PC-9 (cell line): ENCODE measurements around the gene CLDN6. TPM values are rescaled to one million over a fixed set of nuclear protein-coding genes. Genes with fewer than 3 reads are reported as not detected.

ENCODE experiments used
- BruUV-seq: library from RNA; stranded (reverse); fragments of 400-500 nt; replicated peaks from 2 replicates; lab custom pipeline; 2021; lab: Mats Ljungman, UMichigan
- CTCF ChIA-PET: fragments of 300-600 bp; sonication (Branson Sonifier 250); formaldehyde crosslinking; loops from one replicate; lab custom pipeline; 2022; ENCODE audit warnings: antibody characterized with exemption; lab: Charles Lee
- POLR2A ChIA-PET: fragments of 300-600 bp; sonication (Branson Sonifier 250); formaldehyde crosslinking; loops from one replicate; lab custom pipeline; 2022; ENCODE audit warnings: antibody characterized with exemption; ENCODE audit not compliant: unreplicated experiment; lab: Charles Lee
- DNase-seq, 2 experiments: peaks; one replicate each; pipeline versions ENCODE4 v3.0.0 to v3.0.0-alpha.2; 2015 to 2022; ENCODE audit warnings: mixed read lengths in 1 of 2
- H2AFZ ChIP-seq: fragments of 200-600 bp; sonication (generic); 2 replicates; pipeline ENCODE4 v1.8.1; 2017; ENCODE audit warnings: antibody characterized with exemption
- H3F3A ChIP-seq: fragments of 200-600 bp; sonication (generic); 2 replicates; pipeline ENCODE4 v1.8.1; 2017; ENCODE audit warnings: antibody characterized with exemption, mild to moderate bottlenecking, low read depth; ENCODE audit not compliant: insufficient read depth
- H3K27ac ChIP-seq: fragments of 200-600 bp; sonication (generic); 2 replicates; pipeline ENCODE4 v1.6.1; 2016; ENCODE audit warnings: mixed run types
- H3K27me3 ChIP-seq: fragments of 200-600 bp; sonication (generic); 2 replicates; pipeline ENCODE4 v1.6.1; 2016; ENCODE audit warnings: low read depth, mixed run types; ENCODE audit not compliant: insufficient read depth
- H3K36me3 ChIP-seq: fragments of 200-600 bp; sonication (generic); 2 replicates; pipeline ENCODE4 v1.6.1; 2016; ENCODE audit warnings: low read depth, mixed run types
- H3K4me1 ChIP-seq: fragments of 200-600 bp; sonication (generic); replicated peaks from 2 replicates; pipeline ENCODE4 v1.6.1; 2016; ENCODE audit warnings: mixed run types; ENCODE audit not compliant: insufficient read depth
- H3K4me2 ChIP-seq: fragments of 200-600 bp; sonication (generic); 2 replicates; pipeline ENCODE4 v1.6.1; 2017; ENCODE audit warnings: mixed run types
- H3K4me3 ChIP-seq: fragments of 200-600 bp; sonication (generic); 2 replicates; pipeline ENCODE4 v1.6.1; 2016; ENCODE audit warnings: mixed run types
- H3K79me2 ChIP-seq: fragments of 200-600 bp; sonication (generic); 2 replicates; pipeline ENCODE4 v1.6.1; 2017; ENCODE audit warnings: low read depth, mixed run types
- H3K9me2 ChIP-seq: fragments of 200-600 bp; sonication (generic); 2 replicates; pipeline ENCODE4 v1.8.1; 2017; ENCODE audit warnings: mild to moderate bottlenecking; ENCODE audit not compliant: insufficient read depth
- H3K9me3 ChIP-seq: fragments of 200-600 bp; sonication (generic); 2 replicates; pipeline ENCODE4 v1.8.1; 2016; ENCODE audit warnings: low read depth; ENCODE audit not compliant: insufficient read depth
- H4K20me1 ChIP-seq: fragments of 200-600 bp; sonication (generic); 2 replicates; pipeline ENCODE4 v1.8.1; 2017; ENCODE audit not compliant: insufficient read depth
- EZH2 ChIP-seq: fragments of 200-600 bp; sonication (generic); IDR thresholded peaks from 2 replicates; pipeline ENCODE4 v1.8.0; 2017; ENCODE audit warnings: antibody characterized with exemption, low read depth
- intact Hi-C: fragments of 100-400 bp; cut with micrococcal nuclease; formaldehyde crosslinking; loops from one replicate; pipeline ENCODE4 v1.10.0; 2022; ENCODE audit not compliant: unreplicated experiment
- total RNA-seq: library from RNA; stranded (reverse); gene quantifications from 2 replicates; pipeline ENCODE4 v1.2.3, GENCODE V29; 2021
- TF ChIP-seq, protein P1 (sequence below): fragments of 200-600 bp; sonication (generic); conservative IDR thresholded peaks from 2 replicates; pipeline ENCODE4 v1.6.1; 2017; ENCODE audit warnings: mixed run types, antibody characterized with exemption, mild to moderate bottlenecking, moderate library complexity

The CLDN6 gene
- total RNA-seq, 1 experiment from 2014 or later, result 0.26 TPM

GRCh38 chr16:3030222-3031212 lies 12.5 kb upstream of the CLDN6 start:
- Histone ChIP-seq H3K27ac (peak overlapping the region; percentile 9; the same call in 1 of the 2 replicates), H3K27me3 (no peaks in the 10 kb centered on the region), H3F3A (peaks cover 52% of the 10 kb centered on the region), H3K4me2 (peak overlapping the region; percentile 65), H3K9me2 (no peaks in the 10 kb centered on the region), H4K20me1 (peaks cover 11% of the 10 kb centered on the region; the same call in 1 of the 2 replicates), H3K9me3 (no peaks in the 10 kb centered on the region), H3K4me3 (no peak overlapping the region), H3K36me3 (0 out of 2 replicates have a peak, but pooled peaks cover 3% of the 10 kb centered on the region), H2AFZ (no peak overlapping the region), H3K4me1 (peaks cover 30% of the 10 kb centered on the region), H3K79me2 (peaks cover 8% of the 10 kb centered on the region)
- intact Hi-C loops, result loop anchor here (1.0 kb wide), 1 partner anchor 29 kb away; no protein-coding TSS in a partner anchor
- no peak for DNase-seq
- POLR2A ChIA-PET, result interaction anchor here (0.6 kb wide), 1 partner anchor 8 kb away, joined by 4 read pairs; no protein-coding TSS in a partner anchor
- no TSS peak for BruUV-seq
- no peak for TF ChIP-seq EZH2
- TF ChIP-seq, protein P1, sequence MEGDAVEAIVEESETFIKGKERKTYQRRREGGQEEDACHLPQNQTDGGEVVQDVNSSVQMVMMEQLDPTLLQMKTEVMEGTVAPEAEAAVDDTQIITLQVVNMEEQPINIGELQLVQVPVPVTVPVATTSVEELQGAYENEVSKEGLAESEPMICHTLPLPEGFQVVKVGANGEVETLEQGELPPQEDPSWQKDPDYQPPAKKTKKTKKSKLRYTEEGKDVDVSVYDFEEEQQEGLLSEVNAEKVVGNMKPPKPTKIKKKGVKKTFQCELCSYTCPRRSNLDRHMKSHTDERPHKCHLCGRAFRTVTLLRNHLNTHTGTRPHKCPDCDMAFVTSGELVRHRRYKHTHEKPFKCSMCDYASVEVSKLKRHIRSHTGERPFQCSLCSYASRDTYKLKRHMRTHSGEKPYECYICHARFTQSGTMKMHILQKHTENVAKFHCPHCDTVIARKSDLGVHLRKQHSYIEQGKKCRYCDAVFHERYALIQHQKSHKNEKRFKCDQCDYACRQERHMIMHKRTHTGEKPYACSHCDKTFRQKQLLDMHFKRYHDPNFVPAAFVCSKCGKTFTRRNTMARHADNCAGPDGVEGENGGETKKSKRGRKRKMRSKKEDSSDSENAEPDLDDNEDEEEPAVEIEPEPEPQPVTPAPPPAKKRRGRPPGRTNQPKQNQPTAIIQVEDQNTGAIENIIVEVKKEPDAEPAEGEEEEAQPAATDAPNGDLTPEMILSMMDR, result no peak
- CTCF ChIA-PET, result interaction anchor here (0.6 to 2.5 kb wide), 6 partner anchors 9 to 99 kb away, joined by 3 to 16 read pairs (median 8); partner anchors contain the start of gene CLDN9

DNA sequence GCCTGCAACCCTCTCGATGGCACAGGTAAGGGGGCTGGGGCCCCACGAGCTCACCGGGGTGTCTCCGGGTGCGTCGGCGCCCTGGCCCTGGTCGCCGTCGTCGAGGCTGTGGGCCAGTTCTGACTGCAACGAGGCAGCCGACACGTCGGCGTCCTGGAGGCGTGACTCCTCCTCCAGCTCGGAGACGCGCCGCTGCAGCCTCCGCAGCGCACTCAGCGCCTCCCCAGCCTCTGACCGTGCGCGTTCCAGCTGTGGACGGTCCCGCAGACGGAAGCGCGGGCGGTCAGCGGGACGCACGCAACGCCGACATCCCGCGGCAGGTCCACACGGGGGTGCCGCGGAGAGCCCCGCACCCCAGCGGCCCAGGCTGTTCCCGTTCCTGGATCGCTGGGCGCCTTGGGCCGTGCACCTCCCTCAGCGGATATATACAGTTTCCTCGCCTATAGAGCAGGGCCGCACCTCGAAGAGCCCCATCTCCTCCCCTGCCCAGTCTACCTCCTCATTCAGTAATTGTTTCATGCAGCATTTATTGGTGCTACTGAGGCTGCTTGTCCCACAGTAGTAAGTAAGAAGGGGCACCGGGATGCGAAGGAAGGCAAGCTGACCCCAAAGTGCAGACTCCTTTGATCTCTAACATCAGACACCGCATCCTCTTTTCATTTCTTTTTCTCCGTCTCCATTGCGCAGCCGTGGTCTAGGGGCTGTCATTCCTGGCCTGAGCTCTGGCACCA lies 11.7 kb upstream of the CLDN6 start:
- intact Hi-C loops, result no loop called here
- no TSS peak for BruUV-seq

More for the DNA sequence above, 11.7 kb upstream of the CLDN6 start:
- Histone ChIP-seq H4K20me1 (peaks cover 11% of the 10 kb centered on the region; the same call in 1 of the 2 replicates), H3K9me2 (no peaks in the 10 kb centered on the region), H3K4me3 (no peak overlapping the region), H3K27me3 (no peaks in the 10 kb centered on the region), H2AFZ (no peak overlapping the region), H3F3A (peaks cover 54% of the 10 kb centered on the region), H3K9me3 (no peaks in the 10 kb centered on the region), H3K36me3 (0 out of 2 replicates have a peak, but pooled peaks cover 2% of the 10 kb centered on the region), H3K79me2 (peaks cover 8% of the 10 kb centered on the region), H3K4me2 (no peak overlapping the region), H3K4me1 (peaks cover 30% of the 10 kb centered on the region), H3K27ac (no peak overlapping the region)
- TF ChIP-seq, protein P1, result no peak
- TF ChIP-seq EZH2, result no peak
- DNase-seq, result no peak
- POLR2A ChIA-PET, result no interaction called here
- CTCF ChIA-PET, result interaction anchor here (0.6 kb wide), 1 partner anchor 147 kb away, joined by 5 read pairs; the partner anchor contains the start of gene FLYWCH2
